Measurements from ENCODE around the gene SENP7. TPM values are rescaled to one million over a fixed set of nuclear protein-coding genes. Genes with fewer than 3 reads are reported as not detected.

The SENP7 gene
- total RNA-seq, 2 experiments from 2014 or later: 12.3 to 12.9 TPM

- H3K27me3 Mint-ChIP-seq: no peaks in the 10 kb centered on the region
- peaks cover 59% of the 10 kb centered on the region for H3K4me1 Mint-ChIP-seq
- CTCF ChIA-PET: interaction anchor here (0.8 to 1.0 kb wide), 2 partner anchors 15 to 285 kb away, joined by 3 read pairs; no protein-coding TSS in a partner anchor
Observed at GRCh38 chr3:101383156-101383575, 129.8 kb downstream of the SENP7 start.

GRCh38 chr3:101381809-101382208 lies 131.2 kb downstream of the SENP7 start:
- Mint-ChIP-seq H3K4me1 (peaks cover 60% of the 10 kb centered on the region), H3K4me3 (no peak overlapping the region), H3K9me3 (ENCODE audit: low read depth) (no peaks in the 10 kb centered on the region), H3K36me3 (ENCODE audit: low read depth) (peaks cover 2% of the 10 kb centered on the region), H3K27me3 (no peaks in the 10 kb centered on the region), H3K27ac (no peak overlapping the region)
- POLR2A ChIA-PET: interaction anchor here (0.6 to 0.7 kb wide), 2 partner anchors 957 to 1043 kb away, joined by 3 to 4 read pairs; no protein-coding TSS in a partner anchor
- DNase-seq (no peak), ATAC-seq (no peak)
- intact Hi-C loops (cut with DNase I, micrococcal nuclease): loop anchor here (1.0 to 10.0 kb wide), 11 partner anchors 160 to 977 kb away; partner anchors contain the start of genes LNP1 (in 1 of the 2), PCNP (in 1 of the 2), TOMM70 (in 1 of the 2) and TRMT10C (in 1 of the 2)
- CTCF ChIA-PET: interaction anchor here (0.6 to 1.5 kb wide), 7 partner anchors 37 to 645 kb away, joined by 3 to 5 read pairs (median 3); no protein-coding TSS in a partner anchor

More at GRCh38 chr3:101383156-101383575, 129.8 kb downstream of the SENP7 start:
- ATAC-seq (no peak), DNase-seq (no peak)
- POLR2A ChIA-PET: no interaction called here
- H3K36me3 Mint-ChIP-seq (ENCODE audit: low read depth): peaks cover 6% of the 10 kb centered on the region
- H3K9me3 Mint-ChIP-seq (ENCODE audit: low read depth): peaks cover 2% of the 10 kb centered on the region
- H3K27ac Mint-ChIP-seq: no peak overlapping the region
- H3K4me3 Mint-ChIP-seq: no peak overlapping the region
- intact Hi-C loops (cut with DNase I, micrococcal nuclease): loop anchor here (5.0 to 10.0 kb wide), 8 partner anchors 161 to 978 kb away; partner anchors contain the start of genes LNP1 (in 1 of the 2), TOMM70 (in 1 of the 2) and TRMT10C (in 1 of the 2)

GRCh38 chr3:101379658-101380376 lies 133.2 kb downstream of the SENP7 start:
- Mint-ChIP-seq H3K27me3 (no peaks in the 10 kb centered on the region), H3K9me3 (ENCODE audit: low read depth) (no peaks in the 10 kb centered on the region), H3K4me1 (peaks cover 55% of the 10 kb centered on the region), H3K27ac (peak overlapping the region; percentile 55), H3K36me3 (ENCODE audit: low read depth) (peaks cover 2% of the 10 kb centered on the region), H3K4me3 (no peak overlapping the region)
- ATAC-seq: peak; percentile 91
- ChIA-PET POLR2A (no interaction called here), CTCF (no interaction called here)
- intact Hi-C loops (cut with DNase I, micrococcal nuclease): loop anchor here (1.0 to 10.0 kb wide), 11 partner anchors 10 to 975 kb away; partner anchors contain the start of genes LNP1 (in 1 of the 2), PCNP (in 1 of the 2), TOMM70 (in 1 of the 2) and TRMT10C (in 1 of the 2)
- DNase-seq: no peak

- H3K36me3 Mint-ChIP-seq (ENCODE audit: low read depth): peaks cover 2% of the 10 kb centered on the region
- DNase-seq (no peak), ATAC-seq (no peak)
- intact Hi-C loops (cut with DNase I, micrococcal nuclease): no loop called here
- peaks cover 60% of the 10 kb centered on the region for H3K4me1 Mint-ChIP-seq
- no peaks in the 10 kb centered on the region for H3K27me3 Mint-ChIP-seq
- no peak overlapping the region for H3K27ac Mint-ChIP-seq
- ChIA-PET CTCF (no interaction called here), POLR2A (no interaction called here)
- H3K4me3 Mint-ChIP-seq: no peak overlapping the region
- H3K9me3 Mint-ChIP-seq (ENCODE audit: low read depth): no peaks in the 10 kb centered on the region
Observed at GRCh38 chr3:101377796-101378195, 135.2 kb downstream of the SENP7 start.

- DNase-seq (no peak), ATAC-seq (no peak)
- intact Hi-C loops (cut with DNase I, micrococcal nuclease): no loop called here
- H3K9me3 Mint-ChIP-seq (ENCODE audit: low read depth): no peaks in the 10 kb centered on the region
- H3K27ac Mint-ChIP-seq: no peak overlapping the region
- ChIA-PET CTCF (interaction anchor here (0.5 kb wide), 1 partner anchor 39 kb away, joined by 3 read pairs; no protein-coding TSS in a partner anchor), POLR2A (no interaction called here)
- peaks cover 58% of the 10 kb centered on the region for H3K4me1 Mint-ChIP-seq
- H3K4me3 Mint-ChIP-seq: no peak overlapping the region
- H3K36me3 Mint-ChIP-seq (ENCODE audit: low read depth): peaks cover 2% of the 10 kb centered on the region
- H3K27me3 Mint-ChIP-seq: no peaks in the 10 kb centered on the region
Observed at GRCh38 chr3:101377209-101377608, 135.8 kb downstream of the SENP7 start.

GRCh38 chr3:101375586-101375985 lies 137.4 kb downstream of the SENP7 start:
- ATAC-seq: no peak
- intact Hi-C loops (cut with DNase I, micrococcal nuclease): no loop called here
- ChIA-PET POLR2A (interaction anchor here (0.6 kb wide), 1 partner anchor 349 kb away, joined by 3 read pairs; no protein-coding TSS in a partner anchor), CTCF (no interaction called here)
- peaks cover 47% of the 10 kb centered on the region for H3K4me1 Mint-ChIP-seq
- H3K9me3 Mint-ChIP-seq (ENCODE audit: low read depth): no peaks in the 10 kb centered on the region
- no peaks in the 10 kb centered on the region for H3K27me3 Mint-ChIP-seq
- H3K27ac Mint-ChIP-seq: no peak overlapping the region
- no peak overlapping the region for H3K4me3 Mint-ChIP-seq
- DNase-seq: no peak
- H3K36me3 Mint-ChIP-seq (ENCODE audit: low read depth): peaks cover 2% of the 10 kb centered on the region

GRCh38 chr3:101362406-101362805 lies 150.6 kb downstream of the SENP7 start:
- peaks cover 6% of the 10 kb centered on the region for H3K9me3 Mint-ChIP-seq (ENCODE audit: low read depth)
- intact Hi-C loops (cut with DNase I, micrococcal nuclease): no loop called here
- no peak for ATAC-seq
- no peak overlapping the region for H3K4me3 Mint-ChIP-seq
- no peak overlapping the region for H3K27ac Mint-ChIP-seq
- no peaks in the 10 kb centered on the region for H3K27me3 Mint-ChIP-seq
- CTCF ChIA-PET: no interaction called here
- POLR2A ChIA-PET: no interaction called here
- no peaks in the 10 kb centered on the region for H3K4me1 Mint-ChIP-seq
- no peak for DNase-seq
- H3K36me3 Mint-ChIP-seq (ENCODE audit: low read depth): peaks cover 19% of the 10 kb centered on the region

GRCh38 chr3:101351829-101352228 lies 161.2 kb downstream of the SENP7 start:
- Mint-ChIP-seq H3K4me1 (peaks cover 2% of the 10 kb centered on the region), H3K4me3 (no peak overlapping the region), H3K9me3 (ENCODE audit: low read depth) (no peaks in the 10 kb centered on the region), H3K27me3 (no peaks in the 10 kb centered on the region), H3K36me3 (ENCODE audit: low read depth) (peaks cover 8% of the 10 kb centered on the region), H3K27ac (no peak overlapping the region)
- no peak for DNase-seq
- no peak for ATAC-seq
- ChIA-PET CTCF (no interaction called here), POLR2A (no interaction called here)
- intact Hi-C loops (cut with DNase I, micrococcal nuclease): no loop called here

GRCh38 chr3:101340591-101340990 lies 172.4 kb downstream of the SENP7 start:
- CTCF ChIA-PET: interaction anchor here (0.7 kb wide), 1 partner anchor 268 kb away, joined by 4 read pairs; no protein-coding TSS in a partner anchor
- POLR2A ChIA-PET: interaction anchor here (0.7 kb wide), 1 partner anchor 1080 kb away, joined by 3 read pairs; no protein-coding TSS in a partner anchor
- no peak overlapping the region for H3K27ac Mint-ChIP-seq
- H3K9me3 Mint-ChIP-seq (ENCODE audit: low read depth): no peaks in the 10 kb centered on the region
- ATAC-seq: no peak
- H3K27me3 Mint-ChIP-seq: no peaks in the 10 kb centered on the region
- no peak overlapping the region for H3K4me3 Mint-ChIP-seq
- no peak for DNase-seq
- H3K4me1 Mint-ChIP-seq: no peaks in the 10 kb centered on the region
- intact Hi-C loops (cut with DNase I, micrococcal nuclease): no loop called here
- peaks cover 11% of the 10 kb centered on the region for H3K36me3 Mint-ChIP-seq (ENCODE audit: low read depth)

GRCh38 chr3:101333883-101334282 lies 179.1 kb downstream of the SENP7 start:
- Mint-ChIP-seq H3K27ac (no peak overlapping the region), H3K27me3 (no peaks in the 10 kb centered on the region), H3K36me3 (ENCODE audit: low read depth) (peaks cover 11% of the 10 kb centered on the region), H3K9me3 (ENCODE audit: low read depth) (no peaks in the 10 kb centered on the region), H3K4me3 (no peak overlapping the region), H3K4me1 (no peaks in the 10 kb centered on the region)
- intact Hi-C loops (cut with DNase I, micrococcal nuclease): no loop called here
- ChIA-PET POLR2A (no interaction called here), CTCF (no interaction called here)
- ATAC-seq: no peak
- no peak for DNase-seq

GRCh38 chr3:101329016-101329673 lies 183.9 kb downstream of the SENP7 start:
- intact Hi-C loops (cut with DNase I, micrococcal nuclease): no loop called here
- DNase-seq: no peak
- Mint-ChIP-seq H3K9me3 (ENCODE audit: low read depth) (no peaks in the 10 kb centered on the region), H3K4me3 (no peak overlapping the region), H3K27me3 (no peaks in the 10 kb centered on the region), H3K27ac (no peak overlapping the region), H3K36me3 (ENCODE audit: low read depth) (peaks cover 17% of the 10 kb centered on the region), H3K4me1 (no peaks in the 10 kb centered on the region)
- ChIA-PET CTCF (interaction anchor here (1.1 kb wide), 1 partner anchor 13 kb away, joined by 3 read pairs; no protein-coding TSS in a partner anchor), POLR2A (interaction anchor here (0.7 kb wide), 1 partner anchor 18 kb away, joined by 3 read pairs; no protein-coding TSS in a partner anchor)
- no peak for ATAC-seq
